Neuronal stem cell (in vitro differentiated cells): Measurements from ENCODE around the gene KLHL22.

Source experiments
- DNase-seq: peaks from one replicate; pipeline ENCODE4 v3.0.0-alpha.2; 2013; ENCODE audit warnings: low spot score
- H2AFZ ChIP-seq: one replicate; pipeline ENCODE4 v1.6.1; 2013; ENCODE audit warnings: mild to moderate bottlenecking, low read length, inconsistent platforms
- H2AK5ac ChIP-seq: 2 replicates; pipeline ENCODE4 v1.6.1; 2013; ENCODE audit warnings: low read depth, mild to moderate bottlenecking, inconsistent platforms, low read length, moderate library complexity, mixed read lengths
- H2BK120ac ChIP-seq: 2 replicates; pipeline ENCODE4 v1.6.1; 2013; ENCODE audit warnings: low read depth, mild to moderate bottlenecking, inconsistent platforms, low read length, moderate library complexity, mixed read lengths
- H2BK12ac ChIP-seq: one replicate; pipeline ENCODE4 v1.6.1; 2013; ENCODE audit warnings: low read length, inconsistent platforms
- H2BK15ac ChIP-seq: 2 replicates; pipeline ENCODE4 v1.6.1; 2013; ENCODE audit warnings: mild to moderate bottlenecking, low read length, inconsistent platforms, mixed read lengths
- H2BK5ac ChIP-seq: one replicate; pipeline ENCODE4 v1.6.1; 2013; ENCODE audit warnings: inconsistent platforms, mild to moderate bottlenecking, low read length, moderate library complexity
- H3K14ac ChIP-seq: one replicate; pipeline ENCODE4 v1.6.1; 2013; ENCODE audit warnings: low read length, inconsistent platforms
- H3K18ac ChIP-seq: 2 replicates; pipeline ENCODE4 v1.6.1; 2013; ENCODE audit warnings: low read length, inconsistent platforms
- H3K23ac ChIP-seq: 2 replicates; pipeline ENCODE4 v1.6.1; 2013; ENCODE audit warnings: low read depth, mild to moderate bottlenecking, mixed read lengths, low read length, inconsistent platforms; ENCODE audit not compliant: poor library complexity
- H3K27ac ChIP-seq: replicated peaks from 3 replicates; pipeline ENCODE4 v1.5.1; 2013; ENCODE audit warnings: low read length, inconsistent platforms
- H3K27me3 ChIP-seq, 3 experiments: 2 replicates each; pipeline ENCODE4 v1.6.1; 2013; ENCODE audit warnings: low read length in 3 of 3, mild to moderate bottlenecking in 2 of 3, inconsistent platforms in 1 of 3, low read depth in 1 of 3, mixed read lengths in 1 of 3, moderate library complexity in 1 of 3; ENCODE audit not compliant: control insufficient read depth in 3 of 3, insufficient read depth in 3 of 3
- H3K36me3 ChIP-seq, 2 donors: replicated peaks in 1 of 2; 2 replicates each; pipeline ENCODE4 v1.6.1; 2013; ENCODE audit warnings: low read length in 2 of 2; ENCODE audit not compliant: control insufficient read depth in 2 of 2, insufficient read depth in 2 of 2
- H3K4ac ChIP-seq: 2 replicates; pipeline ENCODE4 v1.6.1; 2013; ENCODE audit warnings: inconsistent platforms, mild to moderate bottlenecking, low read length, moderate library complexity
- H3K4me1 ChIP-seq, 2 donors: 1 replicate in 1 of 2; 2 replicates in 1 of 2; pipeline ENCODE4 v1.6.1; 2013; ENCODE audit warnings: low read length in 2 of 2, low read depth in 1 of 2; ENCODE audit not compliant: control insufficient read depth in 2 of 2, insufficient read depth in 1 of 2
- H3K4me2 ChIP-seq: one replicate; pipeline ENCODE4 v1.6.1; 2013; ENCODE audit warnings: mild to moderate bottlenecking, low read length, inconsistent platforms; ENCODE audit not compliant: insufficient read depth, poor library complexity, severe bottlenecking
- H3K4me3 ChIP-seq, 2 donors: 2 replicates each; pipeline ENCODE4 v1.5.1; 2013; ENCODE audit warnings: low read length in 2 of 2, mild to moderate bottlenecking in 2 of 2, inconsistent platforms in 1 of 2, moderate library complexity in 1 of 2
- H3K79me1 ChIP-seq: one replicate; pipeline ENCODE4 v1.6.1; 2013; ENCODE audit warnings: low read depth, mild to moderate bottlenecking, inconsistent platforms, low read length, moderate library complexity
- H3K9ac ChIP-seq: one replicate; pipeline ENCODE4 v1.6.1; 2013; ENCODE audit warnings: mild to moderate bottlenecking, low read depth, low read length, inconsistent platforms; ENCODE audit not compliant: poor library complexity
- H3K9me3 ChIP-seq, 2 donors: replicated peaks in 1 of 2; 2 replicates each; pipeline versions ENCODE3 to v1.6.1; 2013; ENCODE audit warnings: low read length in 2 of 2, mild to moderate bottlenecking in 2 of 2, inconsistent platforms in 1 of 2, low read depth in 1 of 2, mixed read lengths in 1 of 2, moderate library complexity in 1 of 2; ENCODE audit not compliant: control insufficient read depth in 2 of 2, insufficient read depth in 1 of 2
- H4K8ac ChIP-seq: one replicate; pipeline ENCODE4 v1.6.1; 2013; ENCODE audit warnings: low read depth, mild to moderate bottlenecking, inconsistent platforms, low read length, moderate library complexity
- H4K91ac ChIP-seq: one replicate; pipeline ENCODE4 v1.6.1; 2013; ENCODE audit warnings: low read length, low read depth, mild to moderate bottlenecking, inconsistent platforms; ENCODE audit not compliant: poor library complexity
- WGBS, 2 donors: extraction: QIAGEN DNeasy Blood & Tissue Kit; methylation state at CpG; one replicate each; pipeline ENCODE4 v1.1.7; 2013; ENCODE audit warnings: missing lambda C conversion rate in 2 of 2, mixed read lengths in 1 of 2; ENCODE audit not compliant: insufficient read length in 2 of 2, insufficient replicate concordance in 1 of 2; ENCODE audit errors: extremely low coverage in 2 of 2; 5-methylcytosine and 5-hydroxymethylcytosine counted together

Gene KLHL22

DNA sequence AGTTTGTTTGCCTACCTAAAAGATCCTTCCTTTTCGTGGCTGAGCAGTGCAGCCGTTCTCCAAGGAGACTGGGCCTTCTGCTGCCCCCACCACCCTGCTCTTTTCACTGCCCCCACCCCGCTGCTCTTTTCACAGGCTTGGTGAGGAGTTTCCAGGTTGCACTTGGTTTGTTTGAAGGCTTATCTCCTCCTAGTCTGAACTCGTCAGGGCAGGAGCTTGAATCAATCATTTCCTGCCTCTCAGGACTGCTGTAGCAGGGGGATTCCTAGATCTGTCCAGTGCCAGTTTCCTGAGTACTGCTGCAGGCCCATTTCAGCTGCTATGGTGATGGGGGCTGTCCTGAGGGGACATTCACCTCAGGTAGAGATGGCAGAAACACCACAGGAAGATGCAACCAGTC is 21.8 kb upstream of the KLHL22 start:
- no peak overlapping the region for H2AK5ac ChIP-seq
- peaks cover 16 to 69% of the 10 kb centered on the region in 2 donors for H3K36me3 ChIP-seq
- no peak overlapping the region for H2BK12ac ChIP-seq
- H3K9ac ChIP-seq = peak overlapping the region; percentile 53
- H3K4me3 ChIP-seq = peak overlapping the region in 1 of 2 donors; percentile 27
- no CpG with 5 or more reads among the region's 4 CpGs for WGBS, 2 donors
- H2AFZ ChIP-seq = no peak overlapping the region
- H2BK15ac ChIP-seq = no peak overlapping the region
- no peak overlapping the region for H3K18ac ChIP-seq
- H4K8ac ChIP-seq = no peak overlapping the region
- H3K27me3 ChIP-seq = no peaks in the 10 kb centered on the region
- DNase-seq = no peak
- no peak overlapping the region for H2BK5ac ChIP-seq
- H3K9me3 ChIP-seq = peaks cover 0 to 2% of the 10 kb centered on the region in 2 donors
- no peak overlapping the region for H3K27ac ChIP-seq
- no peak overlapping the region for H2BK120ac ChIP-seq
- no peak overlapping the region for H3K4me2 ChIP-seq
- H3K14ac ChIP-seq = no peak overlapping the region
- no peak overlapping the region for H3K4ac ChIP-seq
- no peak overlapping the region for H4K91ac ChIP-seq
- peaks cover 12% of the 10 kb centered on the region for H3K79me1 ChIP-seq
- peaks cover 0 to 3% of the 10 kb centered on the region in 2 donors for H3K4me1 ChIP-seq
- no peak overlapping the region for H3K23ac ChIP-seq

DNA sequence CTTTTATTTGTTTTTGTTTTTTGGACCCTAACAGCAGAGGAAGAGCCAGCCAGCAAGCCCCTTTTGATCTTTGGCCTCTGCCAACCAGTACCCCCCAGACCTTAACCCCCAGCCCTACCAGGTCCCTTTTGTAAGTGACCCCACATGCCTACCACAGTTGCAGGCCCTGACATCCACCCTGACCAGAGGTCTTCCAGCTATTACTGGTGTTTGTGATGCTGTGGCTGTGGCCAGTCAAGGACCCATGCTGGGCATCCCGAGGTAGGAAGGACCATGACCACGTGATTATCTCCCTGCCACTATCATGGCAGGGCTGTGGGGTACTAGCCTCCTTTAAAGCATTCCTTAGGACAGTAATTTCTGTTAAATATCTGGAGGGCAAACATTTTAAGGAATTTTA is 20.8 kb upstream of the KLHL22 start:
- H3K18ac ChIP-seq = no peak overlapping the region
- no peak overlapping the region for H3K4me3 ChIP-seq
- no peak for DNase-seq
- peaks cover 16 to 65% of the 10 kb centered on the region in 2 donors for H3K36me3 ChIP-seq
- H2BK15ac ChIP-seq = no peak overlapping the region
- H3K27ac ChIP-seq = no peak overlapping the region
- H3K79me1 ChIP-seq = peaks cover 14% of the 10 kb centered on the region
- no peak overlapping the region for H2BK12ac ChIP-seq
- H4K91ac ChIP-seq = no peak overlapping the region
- no peak overlapping the region for H3K14ac ChIP-seq
- H2BK120ac ChIP-seq = no peak overlapping the region
- peaks cover 0 to 3% of the 10 kb centered on the region in 2 donors for H3K4me1 ChIP-seq
- H3K9me3 ChIP-seq = peaks cover 0 to 2% of the 10 kb centered on the region in 2 donors
- H4K8ac ChIP-seq = peak overlapping the region; percentile 79
- H3K27me3 ChIP-seq = no peaks in the 10 kb centered on the region
- H3K23ac ChIP-seq = peak overlapping the region; percentile 73
- no peak overlapping the region for H2AFZ ChIP-seq
- H2BK5ac ChIP-seq = no peak overlapping the region
- H3K9ac ChIP-seq = no peak overlapping the region
- H3K4me2 ChIP-seq = no peak overlapping the region
- no CpG with 5 or more reads among the region's 2 CpGs for WGBS, 2 donors
- H2AK5ac ChIP-seq = no peak overlapping the region
- no peak overlapping the region for H3K4ac ChIP-seq

DNA sequence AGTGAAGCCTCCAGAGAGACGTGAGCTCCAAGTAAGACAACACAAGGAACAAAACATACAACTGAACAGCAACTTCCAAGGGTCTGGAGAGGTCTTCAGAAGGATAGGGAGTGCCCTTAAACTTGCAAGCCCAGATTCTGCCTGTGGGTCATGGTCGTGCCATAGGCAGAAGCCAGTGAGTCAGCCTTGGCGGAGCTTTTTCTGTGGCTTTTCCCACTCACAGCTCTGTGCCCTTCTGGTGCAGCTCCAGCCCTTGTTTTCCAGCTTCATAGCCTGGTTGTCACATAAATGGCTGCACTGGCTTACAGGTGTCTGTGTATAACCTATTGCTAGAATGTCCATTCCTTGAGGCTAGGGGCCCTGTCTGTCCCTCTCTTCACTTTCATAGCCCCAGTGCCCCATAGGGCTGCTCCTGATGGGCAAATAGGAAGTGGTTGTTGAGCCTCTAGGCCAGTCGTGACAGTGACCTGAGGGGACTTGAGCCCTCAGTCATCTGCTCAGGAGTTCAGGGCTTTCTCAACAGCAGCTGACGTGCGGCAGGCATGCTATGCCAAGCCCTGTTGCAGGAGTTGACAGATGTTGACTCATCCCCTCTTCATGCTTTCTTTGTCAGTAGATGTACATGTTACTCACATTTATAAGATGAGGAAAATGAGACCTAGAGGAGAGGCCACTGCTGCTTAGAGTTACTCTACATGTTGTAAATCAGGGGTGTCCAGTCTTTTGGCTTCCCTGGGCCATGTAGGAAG is 19.2 kb upstream of the KLHL22 start:
- WGBS, 2 donors = no CpG with 5 or more reads among the region's 6 CpGs
- Histone ChIP-seq H3K23ac (peak overlapping the region; percentile 60), H2AK5ac (no peak overlapping the region), H3K9me3 (no peaks in the 10 kb centered on the region), H3K9ac (no peak overlapping the region), H2BK15ac (no peak overlapping the region), H3K4me1 (peaks cover 2 to 6% of the 10 kb centered on the region in 2 donors), H3K36me3 (peaks cover 10 to 67% of the 10 kb centered on the region in 2 donors), H4K91ac (no peak overlapping the region), H3K27ac (no peak overlapping the region), H3K14ac (no peak overlapping the region), H2BK12ac (no peak overlapping the region), H2BK5ac (no peak overlapping the region), H2BK120ac (no peak overlapping the region), H4K8ac (no peak overlapping the region), H3K4me2 (no peak overlapping the region), H3K27me3 (no peaks in the 10 kb centered on the region), H3K4ac (no peak overlapping the region), H3K4me3 (no peak overlapping the region), H3K18ac (no peak overlapping the region), H2AFZ (no peak overlapping the region), H3K79me1 (peaks cover 13% of the 10 kb centered on the region)
- DNase-seq = no peak

DNA sequence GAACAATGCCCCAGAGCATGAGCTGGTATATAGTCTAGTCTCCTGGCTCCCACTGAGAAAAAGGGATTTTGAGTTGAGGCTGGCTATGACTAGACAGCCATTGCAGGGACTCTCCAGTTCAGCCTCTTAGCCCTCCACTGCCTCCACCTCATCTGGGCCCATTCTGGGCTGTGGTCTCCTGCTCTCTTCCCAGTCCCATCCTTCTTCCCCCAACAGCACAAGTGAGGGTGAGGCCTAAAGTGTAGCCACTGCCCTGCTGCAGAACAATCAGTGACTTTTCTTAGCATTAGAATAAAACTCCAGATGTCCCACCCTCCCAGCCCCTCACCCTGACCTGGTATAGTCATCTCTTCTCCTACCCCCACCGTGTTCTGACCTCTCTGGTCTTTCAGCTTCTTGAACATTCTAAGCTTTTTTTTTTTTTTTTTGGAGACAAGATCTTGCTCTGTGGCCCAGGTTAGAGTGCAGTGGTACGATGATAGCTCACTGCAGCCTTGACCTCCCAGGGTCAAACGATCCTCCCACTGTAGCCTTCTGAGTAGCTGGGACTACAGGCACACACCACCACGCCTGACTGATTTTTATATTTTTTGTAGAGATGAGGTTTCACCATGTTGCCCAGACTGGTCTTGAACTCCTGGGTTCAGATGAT is 16.1 kb upstream of the KLHL22 start:
- Histone ChIP-seq H4K91ac (no peak overlapping the region), H3K4me3 (no peak overlapping the region), H3K27me3 (no peaks in the 10 kb centered on the region), H3K4ac (no peak overlapping the region), H3K9ac (no peak overlapping the region), H2BK12ac (no peak overlapping the region), H3K9me3 (no peaks in the 10 kb centered on the region), H4K8ac (no peak overlapping the region), H3K4me2 (no peak overlapping the region), H3K79me1 (peaks cover 19% of the 10 kb centered on the region), H2BK120ac (no peak overlapping the region), H2AFZ (no peak overlapping the region), H3K23ac (no peak overlapping the region), H3K14ac (no peak overlapping the region), H3K4me1 (peaks cover 10 to 17% of the 10 kb centered on the region in 2 donors), H2BK15ac (no peak overlapping the region), H3K27ac (no peak overlapping the region), H2AK5ac (no peak overlapping the region), H3K18ac (no peak overlapping the region), H3K36me3 (peaks cover 6 to 42% of the 10 kb centered on the region in 2 donors), H2BK5ac (no peak overlapping the region)
- WGBS, 2 donors = no CpG with 5 or more reads among the region's 4 CpGs
- no peak for DNase-seq
